ENCODE data around the gene TKFC. TPM values are rescaled to one million over a fixed set of nuclear protein-coding genes. Genes with fewer than 3 reads are reported as not detected.

TKFC gene
- polyA plus RNA-seq, 1 experiment, result 20.3 TPM

DNA sequence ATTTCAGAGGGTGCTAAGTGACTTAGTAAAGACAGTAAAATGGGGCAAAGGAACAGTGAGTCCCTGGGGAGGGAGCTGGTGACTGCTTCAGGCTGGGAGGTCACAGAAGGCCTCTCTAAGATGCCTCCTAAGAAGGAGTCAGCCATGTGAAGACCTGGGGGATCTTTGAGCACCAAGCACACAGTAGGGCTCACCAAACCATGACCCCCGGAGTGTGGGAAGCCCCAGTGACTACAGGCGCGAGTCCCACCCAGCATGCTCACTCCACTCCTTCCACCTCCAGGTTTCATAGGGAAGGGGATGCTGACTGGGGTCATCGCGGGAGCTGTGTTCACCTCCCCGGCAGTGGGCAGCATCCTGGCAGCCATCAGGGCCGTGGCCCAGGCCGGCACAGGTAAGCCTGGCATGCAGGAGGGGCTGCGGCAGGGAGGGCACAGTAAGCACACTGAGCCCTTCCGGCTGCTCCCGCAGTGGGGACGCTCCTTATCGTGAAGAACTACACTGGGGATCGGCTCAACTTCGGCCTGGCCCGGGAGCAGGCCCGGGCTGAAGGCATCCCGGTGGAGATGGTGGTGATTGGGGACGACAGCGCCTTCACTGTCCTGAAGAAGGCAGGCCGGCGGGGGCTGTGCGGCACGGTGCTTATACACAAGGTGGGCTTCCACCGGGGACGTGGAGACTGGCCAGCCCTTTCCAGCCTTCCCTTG, 5.9 kb downstream of the TKFC start:
- no peak for DNase-seq (ENCODE audit: low read depth, low spot score)
- H3K27ac ChIP-seq (ENCODE audit: low read depth, low read length), result no peak overlapping the region
- no peaks in the 10 kb centered on the region for H3K9me3 ChIP-seq (ENCODE audit: control insufficient read depth, insufficient read depth, low read length)
- CTCF ChIA-PET, result interaction anchor here (0.7 to 10.2 kb wide), 3 partner anchors 21 to 108 kb away, joined by 3 to 519 read pairs (median 4); no protein-coding TSS in a partner anchor
- TF ChIP-seq, protein P1, sequence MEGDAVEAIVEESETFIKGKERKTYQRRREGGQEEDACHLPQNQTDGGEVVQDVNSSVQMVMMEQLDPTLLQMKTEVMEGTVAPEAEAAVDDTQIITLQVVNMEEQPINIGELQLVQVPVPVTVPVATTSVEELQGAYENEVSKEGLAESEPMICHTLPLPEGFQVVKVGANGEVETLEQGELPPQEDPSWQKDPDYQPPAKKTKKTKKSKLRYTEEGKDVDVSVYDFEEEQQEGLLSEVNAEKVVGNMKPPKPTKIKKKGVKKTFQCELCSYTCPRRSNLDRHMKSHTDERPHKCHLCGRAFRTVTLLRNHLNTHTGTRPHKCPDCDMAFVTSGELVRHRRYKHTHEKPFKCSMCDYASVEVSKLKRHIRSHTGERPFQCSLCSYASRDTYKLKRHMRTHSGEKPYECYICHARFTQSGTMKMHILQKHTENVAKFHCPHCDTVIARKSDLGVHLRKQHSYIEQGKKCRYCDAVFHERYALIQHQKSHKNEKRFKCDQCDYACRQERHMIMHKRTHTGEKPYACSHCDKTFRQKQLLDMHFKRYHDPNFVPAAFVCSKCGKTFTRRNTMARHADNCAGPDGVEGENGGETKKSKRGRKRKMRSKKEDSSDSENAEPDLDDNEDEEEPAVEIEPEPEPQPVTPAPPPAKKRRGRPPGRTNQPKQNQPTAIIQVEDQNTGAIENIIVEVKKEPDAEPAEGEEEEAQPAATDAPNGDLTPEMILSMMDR (IDR thresholded peaks at IDR 0.05; ENCODE audit: low read depth, low read length), result no peak
- H3K4me3 ChIP-seq (ENCODE audit: low read depth, low read length), result no peak overlapping the region
- POLR2A ChIA-PET, result interaction anchor here (1.0 kb wide), 1 partner anchor 23 kb away, joined by 3 read pairs; the partner anchor contains the start of gene CYB561A3
- H3K27me3 ChIP-seq (ENCODE audit: control insufficient read depth, insufficient read depth, low read length), result no peaks in the 10 kb centered on the region

DNA sequence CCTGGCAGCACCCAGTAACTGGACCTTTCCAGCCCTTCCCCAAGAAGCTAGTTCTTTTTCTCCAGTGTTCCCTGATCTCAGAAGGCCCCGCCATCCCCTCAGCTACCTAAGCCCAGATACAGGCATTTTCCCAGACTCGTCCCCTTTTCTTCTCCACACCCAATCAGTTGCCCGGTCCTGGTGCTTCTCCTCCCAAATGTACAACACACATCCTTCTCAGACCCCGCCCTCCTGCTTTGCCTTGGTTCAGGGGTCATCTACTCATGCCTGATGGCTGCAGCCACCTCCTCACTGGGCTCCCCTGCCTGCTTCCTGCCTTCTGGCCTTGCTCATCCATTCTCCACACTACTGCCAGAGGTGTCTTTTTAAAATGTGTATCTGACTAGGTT, 6.5 kb downstream of the TKFC start:
- no peak for DNase-seq (ENCODE audit: low read depth, low spot score)
- H3K27ac ChIP-seq (ENCODE audit: low read depth, low read length), result no peak overlapping the region
- H3K27me3 ChIP-seq (ENCODE audit: control insufficient read depth, insufficient read depth, low read length), result no peaks in the 10 kb centered on the region
- ChIA-PET POLR2A (no interaction called here), CTCF (interaction anchor here (10.2 kb wide), 1 partner anchor 44 kb away, joined by 519 read pairs; no protein-coding TSS in a partner anchor)
- TF ChIP-seq, protein P1 (IDR thresholded peaks at IDR 0.05; ENCODE audit: low read depth, low read length), result no peak
- no peak overlapping the region for H3K4me3 ChIP-seq (ENCODE audit: low read depth, low read length)
- H3K9me3 ChIP-seq (ENCODE audit: control insufficient read depth, insufficient read depth, low read length), result no peaks in the 10 kb centered on the region

DNA sequence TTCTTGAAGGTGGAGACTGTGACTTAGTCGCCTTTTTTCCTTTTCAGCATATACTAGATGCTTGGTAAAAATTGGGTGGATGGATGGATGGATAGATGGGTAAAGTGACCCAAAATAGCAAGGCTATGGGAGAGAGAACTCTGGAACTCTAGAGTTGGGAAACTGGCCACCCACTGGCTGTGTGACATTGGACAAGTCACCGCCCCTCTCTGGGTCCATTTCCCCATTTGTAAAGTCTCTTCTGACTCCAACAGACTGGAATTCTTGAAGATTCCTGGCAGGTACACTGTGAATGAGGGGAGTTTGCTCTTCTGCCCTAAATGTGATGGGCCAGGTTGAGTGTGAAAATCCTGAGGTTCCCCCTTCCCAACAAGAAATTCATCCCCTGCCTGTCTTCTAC, 8.0 kb downstream of the TKFC start:
- DNase-seq (ENCODE audit: low read depth, low spot score), result no peak
- no peak overlapping the region for H3K27ac ChIP-seq (ENCODE audit: low read depth, low read length)
- no peaks in the 10 kb centered on the region for H3K9me3 ChIP-seq (ENCODE audit: control insufficient read depth, insufficient read depth, low read length)
- ChIA-PET POLR2A (no interaction called here), CTCF (interaction anchor here (10.2 kb wide), 1 partner anchor 43 kb away, joined by 519 read pairs; no protein-coding TSS in a partner anchor)
- H3K27me3 ChIP-seq (ENCODE audit: control insufficient read depth, insufficient read depth, low read length), result no peaks in the 10 kb centered on the region
- no peak overlapping the region for H3K4me3 ChIP-seq (ENCODE audit: low read depth, low read length)
- TF ChIP-seq, protein P1 (IDR thresholded peaks at IDR 0.05; ENCODE audit: low read depth, low read length), result no peak

DNA sequence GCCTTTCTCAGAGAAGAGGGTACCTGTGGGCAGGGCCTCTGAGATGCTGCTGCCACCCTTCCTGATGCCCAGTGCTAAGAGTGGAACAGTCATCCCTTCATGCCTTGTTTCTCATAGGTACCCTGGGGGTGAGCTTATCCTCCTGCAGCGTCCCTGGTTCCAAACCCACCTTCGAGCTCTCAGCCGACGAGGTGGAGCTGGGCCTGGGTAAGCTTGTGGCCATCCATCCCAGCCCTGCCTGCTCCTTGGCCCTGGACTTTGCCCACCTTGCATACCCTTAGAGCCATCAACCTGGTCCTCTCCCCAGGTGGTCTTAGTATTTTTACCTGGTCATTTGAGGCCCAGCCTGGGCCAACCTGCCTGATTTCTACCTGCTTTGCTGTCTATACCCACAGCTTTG, 8.7 kb downstream of the TKFC start:
- no peak for DNase-seq (ENCODE audit: low read depth, low spot score)
- TF ChIP-seq, protein P1 (IDR thresholded peaks at IDR 0.05; ENCODE audit: low read depth, low read length), result no peak
- POLR2A ChIA-PET, result interaction anchor here (1.1 kb wide), 1 partner anchor 10 kb away, joined by 3 read pairs; no protein-coding TSS in a partner anchor
- no peaks in the 10 kb centered on the region for H3K9me3 ChIP-seq (ENCODE audit: control insufficient read depth, insufficient read depth, low read length)
- H3K27me3 ChIP-seq (ENCODE audit: control insufficient read depth, insufficient read depth, low read length), result no peaks in the 10 kb centered on the region
- CTCF ChIA-PET, result interaction anchor here (10.2 kb wide), 1 partner anchor 42 kb away, joined by 519 read pairs; no protein-coding TSS in a partner anchor
- no peak overlapping the region for H3K27ac ChIP-seq (ENCODE audit: low read depth, low read length)
- no peak overlapping the region for H3K4me3 ChIP-seq (ENCODE audit: low read depth, low read length)

DNA sequence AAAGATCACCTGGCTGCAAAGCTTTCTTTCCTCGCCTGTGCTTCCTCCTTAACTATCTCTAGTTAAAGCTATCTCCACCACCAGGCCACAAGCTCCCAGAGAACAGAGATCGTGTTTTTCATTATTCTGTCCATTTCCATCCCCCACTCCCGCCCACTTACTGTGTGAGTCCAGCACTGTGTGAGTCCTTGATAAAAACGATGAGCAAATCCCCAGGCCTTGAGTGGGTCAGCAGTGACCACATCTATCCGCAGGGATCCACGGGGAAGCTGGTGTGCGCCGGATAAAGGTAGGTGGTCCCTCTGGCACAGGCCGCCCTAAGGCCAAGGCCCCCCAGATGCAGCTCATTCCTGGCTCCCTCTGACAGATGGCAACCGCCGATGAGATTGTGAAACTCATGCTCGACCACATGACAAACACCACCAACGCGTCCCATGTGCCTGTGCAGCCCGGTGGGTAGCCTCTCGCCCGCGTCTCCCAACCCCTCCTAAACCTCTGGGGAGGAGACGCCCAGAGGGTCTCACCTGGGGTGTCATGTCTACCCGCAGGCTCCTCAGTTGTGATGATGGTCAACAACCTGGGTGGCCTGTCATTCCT, 9.3 kb downstream of the TKFC start:
- ChIA-PET POLR2A (interaction anchor here (1.1 kb wide), 1 partner anchor 10 kb away, joined by 3 read pairs; no protein-coding TSS in a partner anchor), CTCF (interaction anchor here (10.2 kb wide), 1 partner anchor 41 kb away, joined by 519 read pairs; no protein-coding TSS in a partner anchor)
- DNase-seq (ENCODE audit: low read depth, low spot score), result no peak

More for the DNA sequence above, 9.3 kb downstream of the TKFC start:
- Histone ChIP-seq H3K4me3 (ENCODE audit: low read depth, low read length) (no peak overlapping the region), H3K27me3 (ENCODE audit: control insufficient read depth, insufficient read depth, low read length) (no peaks in the 10 kb centered on the region), H3K27ac (ENCODE audit: low read depth, low read length) (no peak overlapping the region), H3K9me3 (ENCODE audit: control insufficient read depth, insufficient read depth, low read length) (no peaks in the 10 kb centered on the region)
- TF ChIP-seq, protein P1 (IDR thresholded peaks at IDR 0.05; ENCODE audit: low read depth, low read length), result no peak

Measured in AG04450 (cell line).